H9 (cell line): ENCODE measurements around the gene PTBP2. TPM values are rescaled to one million over a fixed set of nuclear protein-coding genes. Genes with fewer than 3 reads are reported as not detected.

Source experiments
- DNase-seq: peaks from one replicate; pipeline ENCODE4 v3.0.0-alpha.2; 2017
- H2AFZ ChIP-seq: one replicate; pipeline ENCODE4 v1.6.1; 2013; ENCODE audit warnings: mild to moderate bottlenecking, low read length, control low read depth, moderate library complexity
- H2AK5ac ChIP-seq: 2 replicates; pipeline ENCODE4 v1.6.1; 2013; ENCODE audit warnings: low read length, control low read depth, mixed read lengths; ENCODE audit not compliant: insufficient read length
- H2BK120ac ChIP-seq: one replicate; pipeline ENCODE4 v1.6.1; 2013; ENCODE audit warnings: low read depth, mild to moderate bottlenecking, low read length, control low read depth, inconsistent platforms; ENCODE audit not compliant: poor library complexity, severe bottlenecking
- H2BK12ac ChIP-seq: 2 replicates; pipeline ENCODE4 v1.6.1; 2013; ENCODE audit warnings: low read length, control low read depth, mixed read lengths, low read depth; ENCODE audit not compliant: insufficient read length
- H2BK15ac ChIP-seq: 2 replicates; pipeline ENCODE4 v1.6.1; 2013; ENCODE audit warnings: low read depth, low read length, control low read depth
- H2BK20ac ChIP-seq: one replicate; pipeline ENCODE4 v1.6.1; 2013; ENCODE audit warnings: low read depth, mild to moderate bottlenecking, low read length, control low read depth, inconsistent platforms; ENCODE audit not compliant: poor library complexity, severe bottlenecking
- H2BK5ac ChIP-seq: 2 replicates; pipeline ENCODE4 v1.6.1; 2013; ENCODE audit warnings: low read length, control low read depth, mixed read lengths; ENCODE audit not compliant: insufficient read length
- H3K14ac ChIP-seq: 2 replicates; pipeline ENCODE4 v1.6.1; 2013; ENCODE audit warnings: low read length, control low read depth; ENCODE audit not compliant: insufficient read depth
- H3K18ac ChIP-seq: 2 replicates; pipeline ENCODE4 v1.6.1; 2013; ENCODE audit warnings: low read depth, mild to moderate bottlenecking, mixed read lengths, low read length, control low read depth; ENCODE audit not compliant: insufficient read length
- H3K23ac ChIP-seq: 2 replicates; pipeline ENCODE4 v1.6.1; 2013; ENCODE audit warnings: low read length, control low read depth, mixed read lengths, low read depth; ENCODE audit not compliant: insufficient read length
- H3K23me2 ChIP-seq: 2 replicates; pipeline ENCODE4 v1.6.1; 2013; ENCODE audit warnings: low read depth, mild to moderate bottlenecking, mixed read lengths, low read length, control low read depth; ENCODE audit not compliant: insufficient read length, poor library complexity, severe bottlenecking
- H3K27ac ChIP-seq: 2 replicates; pipeline ENCODE4 v1.5.1; 2013; ENCODE audit warnings: low read length, control low read depth, mixed read lengths, low read depth; ENCODE audit not compliant: insufficient read length
- H3K27me3 ChIP-seq: 2 replicates; pipeline ENCODE4 v1.6.1; 2013; ENCODE audit warnings: low read length, control low read depth, inconsistent platforms; ENCODE audit not compliant: insufficient read depth
- H3K4ac ChIP-seq: 2 replicates; pipeline ENCODE4 v1.6.1; 2013; ENCODE audit warnings: low read depth, mild to moderate bottlenecking, control low read depth, inconsistent platforms, low read length, moderate library complexity
- H3K4me1 ChIP-seq: 2 replicates; pipeline ENCODE4 v1.6.1; 2013; ENCODE audit warnings: low read length, control low read depth, inconsistent platforms; ENCODE audit not compliant: insufficient read depth
- H3K4me2 ChIP-seq: 2 replicates; pipeline ENCODE4 v1.6.1; 2013; ENCODE audit warnings: low read length, control low read depth, mixed read lengths; ENCODE audit not compliant: insufficient read length, insufficient read depth
- H3K56ac ChIP-seq: 2 replicates; pipeline ENCODE4 v1.6.1; 2013; ENCODE audit warnings: low read depth, mild to moderate bottlenecking, mixed read lengths, low read length, control low read depth; ENCODE audit not compliant: insufficient read length
- H3K79me1 ChIP-seq: 2 replicates; pipeline ENCODE4 v1.6.1; 2013; ENCODE audit warnings: low read depth, mild to moderate bottlenecking, moderate library complexity, low read length, control low read depth, inconsistent platforms; ENCODE audit not compliant: insufficient read depth, poor library complexity, severe bottlenecking
- H3K79me2 ChIP-seq: 2 replicates; pipeline ENCODE4 v1.6.1; 2013; ENCODE audit warnings: low read length, control low read depth, inconsistent platforms; ENCODE audit not compliant: insufficient read depth
- H3K9ac ChIP-seq: 2 replicates; pipeline ENCODE4 v1.6.1; 2013; ENCODE audit warnings: low read length, control low read depth, mixed read lengths; ENCODE audit not compliant: insufficient read length; ENCODE audit errors: extremely low read depth
- H3K9me3 ChIP-seq: one replicate; pipeline ENCODE4 v1.6.1; 2013; ENCODE audit warnings: low read depth, low read length, inconsistent platforms; ENCODE audit not compliant: control insufficient read depth
- H3T11ph ChIP-seq: one replicate; pipeline ENCODE4 v1.6.1; 2013; ENCODE audit warnings: mild to moderate bottlenecking, low read length, control low read depth, inconsistent platforms
- H4K20me1 ChIP-seq: one replicate; pipeline ENCODE4 v1.6.1; 2013; ENCODE audit not compliant: control insufficient read depth, insufficient read length, insufficient read depth
- H4K5ac ChIP-seq: 2 replicates; pipeline ENCODE4 v1.6.1; 2013; ENCODE audit warnings: low read depth, mild to moderate bottlenecking, mixed read lengths, low read length, control low read depth; ENCODE audit not compliant: insufficient read length
- H4K8ac ChIP-seq: replicated peaks from 2 replicates; pipeline ENCODE4 v1.6.1; 2013; ENCODE audit warnings: low read length, control low read depth, mixed read lengths, low read depth; ENCODE audit not compliant: insufficient read length
- H4K91ac ChIP-seq: 2 replicates; pipeline ENCODE4 v1.6.1; 2013; ENCODE audit warnings: low read depth, mild to moderate bottlenecking, moderate library complexity, mixed read lengths, low read length, control low read depth; ENCODE audit not compliant: insufficient read length
- H3K27ac Mint-ChIP-seq, 3 experiments: 2 replicates in 2 of 3; 3 replicates in 1 of 3; pipeline ENCODE4 v1.8.0; 2020 to 2021; ENCODE audit warnings: mixed read lengths in 3 of 3, mild to moderate bottlenecking in 1 of 3, moderate library complexity in 1 of 3
- H3K27me3 Mint-ChIP-seq: 2 replicates; pipeline ENCODE4 v1.8.0; 2021; ENCODE audit warnings: low read depth, mild to moderate bottlenecking, moderate library complexity, mixed read lengths
- H3K36me3 Mint-ChIP-seq, 3 experiments: 2 replicates in 2 of 3; 3 replicates in 1 of 3; pipeline ENCODE4 v1.8.0; 2020 to 2021; ENCODE audit warnings: low read depth in 3 of 3, mixed read lengths in 3 of 3; ENCODE audit not compliant: insufficient read depth in 1 of 3
- H3K4me1 Mint-ChIP-seq, 2 experiments: 2 replicates each; pipeline ENCODE4 v1.8.0; 2020; ENCODE audit warnings: mixed read lengths in 2 of 2
- H3K4me3 Mint-ChIP-seq, 2 experiments: 2 replicates in 1 of 2; 3 replicates in 1 of 2; pipeline ENCODE4 v1.8.0; 2020 to 2021; ENCODE audit warnings: mild to moderate bottlenecking in 2 of 2, mixed read lengths in 2 of 2, moderate library complexity in 1 of 2
- H3K9me3 Mint-ChIP-seq, 2 experiments: 2 replicates in 1 of 2; 3 replicates in 1 of 2; pipeline ENCODE4 v1.8.0; 2020; ENCODE audit warnings: mild to moderate bottlenecking in 2 of 2, mixed read lengths in 2 of 2, moderate library complexity in 1 of 2
- WGBS: extraction: QIAGEN DNeasy Blood & Tissue Kit; methylation state at CpG from one replicate; pipeline ENCODE4 v1.1.7; 2013; ENCODE audit warnings: missing lambda C conversion rate, low lambda C conversion rate, mixed read lengths; ENCODE audit not compliant: insufficient read length; ENCODE audit errors: extremely low coverage; 5-methylcytosine and 5-hydroxymethylcytosine counted together
- total RNA-seq: library from RNA; stranded (reverse); gene quantifications from 2 replicates; pipeline ENCODE4 v1.2.1, GENCODE V29; 2021
- TF ChIP-seq, protein P1 (sequence below): fragments of 200-600 bp; sonication (generic); conservative IDR thresholded peaks from 3 replicates; pipeline ENCODE4 v1.8.0; 2021; ENCODE audit warnings: antibody characterized with exemption, mild to moderate bottlenecking

PTBP2 gene
- total RNA-seq, 1 experiment from 2014 or later = 75.4 TPM

GRCh38 chr1:96722161-96722922, 758 bp downstream of the PTBP2 start:
- Histone ChIP-seq H3K27me3 (no peaks in the 10 kb centered on the region), H3K4ac (peak overlapping the region; percentile 63; the same call in 1 of the 2 replicates), H3K9me3 (no peaks in the 10 kb centered on the region), H3K18ac (peak overlapping the region; percentile 91), H2BK15ac (no peak overlapping the region), H4K91ac (peak overlapping the region; percentile 97), H4K20me1 (no peaks in the 10 kb centered on the region), H4K8ac (peak overlapping the region; percentile 99), H2BK12ac (peak overlapping the region; percentile 94), H3K9ac (peak overlapping the region; percentile 98), H3K14ac (peak overlapping the region; percentile 99), H3K56ac (peak overlapping the region; percentile 96), H2BK20ac (no peak overlapping the region), H3K23ac (no peak overlapping the region), H3K23me2 (peaks cover 10% of the 10 kb centered on the region), H3K79me1 (peaks cover 3% of the 10 kb centered on the region), H2AFZ (no peak overlapping the region), H4K5ac (peak overlapping the region; percentile 99), H3K27ac (peak overlapping the region; percentile 83), H3T11ph (no peak overlapping the region), H3K4me2 (peak overlapping the region; percentile 100), H3K4me1 (peaks cover 4% of the 10 kb centered on the region; the same call in 1 of the 2 replicates), H3K79me2 (peaks cover 30% of the 10 kb centered on the region), H2AK5ac (peak overlapping the region; percentile 99), H2BK120ac (peak overlapping the region; percentile 74), H2BK5ac (peak overlapping the region; percentile 97)
- no CpG with 5 or more reads among the region's 29 CpGs for WGBS
- peak; percentile 58 for DNase-seq
- Mint-ChIP-seq H3K27me3 (no peaks in the 10 kb centered on the region), H3K4me1 (peaks cover 23 to 36% of the 10 kb centered on the region in 2 experiments), H3K27ac (peak overlapping the region; percentile 64 to 99 (median 98); a peak in 6 of 7 replicates), H3K4me3 (peak overlapping the region; percentile 91 to 97), H3K36me3 (peaks cover 34 to 47% (median 40%) of the 10 kb centered on the region in 3 experiments), H3K9me3 (peaks cover 2 to 3% of the 10 kb centered on the region in 2 experiments; a peak in 3 of 5 replicates)
- TF ChIP-seq, protein P1, sequence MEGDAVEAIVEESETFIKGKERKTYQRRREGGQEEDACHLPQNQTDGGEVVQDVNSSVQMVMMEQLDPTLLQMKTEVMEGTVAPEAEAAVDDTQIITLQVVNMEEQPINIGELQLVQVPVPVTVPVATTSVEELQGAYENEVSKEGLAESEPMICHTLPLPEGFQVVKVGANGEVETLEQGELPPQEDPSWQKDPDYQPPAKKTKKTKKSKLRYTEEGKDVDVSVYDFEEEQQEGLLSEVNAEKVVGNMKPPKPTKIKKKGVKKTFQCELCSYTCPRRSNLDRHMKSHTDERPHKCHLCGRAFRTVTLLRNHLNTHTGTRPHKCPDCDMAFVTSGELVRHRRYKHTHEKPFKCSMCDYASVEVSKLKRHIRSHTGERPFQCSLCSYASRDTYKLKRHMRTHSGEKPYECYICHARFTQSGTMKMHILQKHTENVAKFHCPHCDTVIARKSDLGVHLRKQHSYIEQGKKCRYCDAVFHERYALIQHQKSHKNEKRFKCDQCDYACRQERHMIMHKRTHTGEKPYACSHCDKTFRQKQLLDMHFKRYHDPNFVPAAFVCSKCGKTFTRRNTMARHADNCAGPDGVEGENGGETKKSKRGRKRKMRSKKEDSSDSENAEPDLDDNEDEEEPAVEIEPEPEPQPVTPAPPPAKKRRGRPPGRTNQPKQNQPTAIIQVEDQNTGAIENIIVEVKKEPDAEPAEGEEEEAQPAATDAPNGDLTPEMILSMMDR = no peak
